Transverse colon (tissue), 4 donors: Measurements from ENCODE around the gene ARMS2. TPM values are rescaled to one million over a fixed set of nuclear protein-coding genes. Genes with fewer than 3 reads are reported as not detected.
A peak's percentile ranks its signal among the peaks of the same experiment; 100 is the strongest.

Experiments used
- DNase-seq: peaks from one replicate; pipeline ENCODE4 v3.0.0-alpha.2; 2019
- H3K27ac ChIP-seq, 4 donors: fragments of 200-600 bp; sonication (generic); 2 replicates each; pipeline ENCODE4 v1.5.1; 2016 to 2018; ENCODE audit warnings: inconsistent platforms in 4 of 4
- H3K27me3 ChIP-seq: fragments of 200-600 bp; sonication (generic); 2 replicates; pipeline ENCODE4 v1.5.1; 2017; ENCODE audit warnings: inconsistent platforms
- H3K36me3 ChIP-seq, 4 donors: fragments of 200-600 bp; sonication (generic); 2 replicates each; pipeline ENCODE4 v1.5.1; 2017 to 2019; ENCODE audit warnings: inconsistent platforms in 4 of 4
- H3K4me1 ChIP-seq, 4 donors: fragments of 200-600 bp; sonication (generic); 2 replicates each; pipeline ENCODE4 v1.5.1; 2017 to 2020; ENCODE audit warnings: inconsistent platforms in 4 of 4
- H3K4me3 ChIP-seq, 4 donors: fragments of 200-600 bp; sonication (generic); 1 replicate in 1 of 4; 2 replicates in 3 of 4; pipeline versions ENCODE4 v1.5.1 to v1.6.1; 2017 to 2019; ENCODE audit warnings: inconsistent platforms in 4 of 4
- H3K9me3 ChIP-seq, 2 donors: fragments of 200-600 bp; sonication (generic); 2 replicates each; pipeline ENCODE4 v1.5.1; 2017 to 2019; ENCODE audit warnings: inconsistent platforms in 2 of 2
- EP300 ChIP-seq: sonication (generic); formaldehyde crosslinking; IDR thresholded peaks from one replicate; pipeline ENCODE4 v1.6.1; 2017; ENCODE audit warnings: antibody characterized with exemption, low read depth
- POLR2A ChIP-seq: fragments of 450-650 bp; IDR thresholded peaks from one replicate; pipeline ENCODE4 v1.6.1; 2016; ENCODE audit warnings: antibody characterized with exemption, mild to moderate bottlenecking, moderate library complexity
- POLR2AphosphoS5 ChIP-seq, 3 donors: sonication (generic); formaldehyde crosslinking; IDR thresholded peaks; one replicate each; pipeline ENCODE4 v1.6.1; 2016; ENCODE audit warnings: antibody characterized with exemption in 3 of 3
- WGBS, 2 donors: methylation state at CpG; one replicate each; pipeline ENCODE4 v1.1.5; 2018; ENCODE audit warnings: low coverage in 1 of 2; 5-methylcytosine and 5-hydroxymethylcytosine counted together
- in situ Hi-C, 4 donors: fragments of 200-750 bp; cut with MboI; loops; one replicate each; pipeline versions ENCODE4 v1.15.0 to v1.15.1; 2017; ENCODE audit warnings: low sequenced_read_pairs in 3 of 4, low pct_ligation_motif_present in 1 of 4, low pct_unique_long_range_greater_than_20kb in 1 of 4
- intact Hi-C: fragments of 100-400 bp; cut with DNase I; formaldehyde crosslinking; loops from one replicate; pipeline ENCODE4 v1.15.1; 2023; ENCODE audit warnings: low total_unique reads
- total RNA-seq, 4 donors: library from RNA; depleted of rRNA; stranded (reverse); fragments of >200 nt; gene quantifications; one replicate each; pipeline ENCODE4 v1.1.0, GENCODE V29; 2016
- TF ChIP-seq, protein P1 (sequence below), 5 experiments: fragments of 200-600 bp in 3 of 5; fragments of 450-650 bp in 2 of 5; sonication (generic) in 3 of 5; IDR thresholded peaks; 1 replicate in 2 of 5; 2 replicates in 3 of 5; pipeline ENCODE4 v1.5.1; 2016 to 2017; ENCODE audit warnings: antibody characterized with exemption in 5 of 5, inconsistent platforms in 3 of 5, mild to moderate bottlenecking in 2 of 5, moderate library complexity in 1 of 5

The ARMS2 gene
- total RNA-seq, 4 donors from 2014 or later, result not detected

DNA sequence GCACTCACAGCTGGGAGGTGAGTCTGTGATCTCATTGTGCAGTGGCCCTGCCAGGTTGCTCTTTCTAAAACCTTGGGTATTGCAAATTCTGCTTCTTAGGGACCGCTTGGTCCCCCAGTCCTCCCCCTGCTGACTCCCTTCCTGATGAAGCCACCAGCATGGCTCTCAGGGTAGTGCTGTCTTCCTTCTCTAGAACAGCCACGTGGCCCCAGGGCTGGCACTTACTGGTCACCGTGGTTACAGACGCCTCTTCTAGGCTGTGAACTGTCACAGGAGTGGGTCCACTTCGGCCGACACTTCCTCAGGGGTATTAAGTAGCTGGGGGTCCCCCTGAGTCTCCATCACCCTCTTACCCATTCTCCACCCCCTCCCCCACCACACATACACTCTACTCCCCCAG lies 4.2 kb downstream of the ARMS2 start:
- intact Hi-C loops, result loop anchor here (5.0 kb wide), 1 partner anchor 44 kb away; no protein-coding TSS in a partner anchor
- in situ Hi-C loops, result no loop called here

GRCh38 chr10:122459561-122460273 lies 5.3 kb downstream of the ARMS2 start:
- H3K27me3 ChIP-seq, result peaks cover 66% of the 10 kb centered on the region
- peaks cover 0 to 29% (median 19%) of the 10 kb centered on the region in 4 donors for H3K4me1 ChIP-seq
- H3K36me3 ChIP-seq, result no peaks in the 10 kb centered on the region
- TF ChIP-seq EP300 (no peak), POLR2AphosphoS5 (IDR thresholded peaks at IDR 0.05) (no peak), POLR2A (no peak)
- TF ChIP-seq, protein P1, sequence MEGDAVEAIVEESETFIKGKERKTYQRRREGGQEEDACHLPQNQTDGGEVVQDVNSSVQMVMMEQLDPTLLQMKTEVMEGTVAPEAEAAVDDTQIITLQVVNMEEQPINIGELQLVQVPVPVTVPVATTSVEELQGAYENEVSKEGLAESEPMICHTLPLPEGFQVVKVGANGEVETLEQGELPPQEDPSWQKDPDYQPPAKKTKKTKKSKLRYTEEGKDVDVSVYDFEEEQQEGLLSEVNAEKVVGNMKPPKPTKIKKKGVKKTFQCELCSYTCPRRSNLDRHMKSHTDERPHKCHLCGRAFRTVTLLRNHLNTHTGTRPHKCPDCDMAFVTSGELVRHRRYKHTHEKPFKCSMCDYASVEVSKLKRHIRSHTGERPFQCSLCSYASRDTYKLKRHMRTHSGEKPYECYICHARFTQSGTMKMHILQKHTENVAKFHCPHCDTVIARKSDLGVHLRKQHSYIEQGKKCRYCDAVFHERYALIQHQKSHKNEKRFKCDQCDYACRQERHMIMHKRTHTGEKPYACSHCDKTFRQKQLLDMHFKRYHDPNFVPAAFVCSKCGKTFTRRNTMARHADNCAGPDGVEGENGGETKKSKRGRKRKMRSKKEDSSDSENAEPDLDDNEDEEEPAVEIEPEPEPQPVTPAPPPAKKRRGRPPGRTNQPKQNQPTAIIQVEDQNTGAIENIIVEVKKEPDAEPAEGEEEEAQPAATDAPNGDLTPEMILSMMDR (IDR thresholded peaks at IDR 0.05), result no peak
- no peak for DNase-seq
- 60 to 70% methylated on average over 1 to 14 of the region's 14 CpGs for WGBS, 2 donors
- H3K27ac ChIP-seq, result no peak overlapping the region
- no peak overlapping the region for H3K4me3 ChIP-seq
- intact Hi-C loops, result loop anchor here (5.0 kb wide), 1 partner anchor 43 kb away; no protein-coding TSS in a partner anchor
- in situ Hi-C loops, result no loop called here
- no peaks in the 10 kb centered on the region for H3K9me3 ChIP-seq

More for the DNA sequence above, 4.2 kb downstream of the ARMS2 start:
- TF ChIP-seq POLR2AphosphoS5 (IDR thresholded peaks at IDR 0.05), result no peak
- TF ChIP-seq POLR2A, result no peak
- TF ChIP-seq EP300, result no peak
- TF ChIP-seq, protein P1 (IDR thresholded peaks at IDR 0.05), result no peak
- H3K27me3 ChIP-seq, result peaks cover 56% of the 10 kb centered on the region
- H3K4me3 ChIP-seq, result no peak overlapping the region
- H3K27ac ChIP-seq, result no peak overlapping the region
- DNase-seq, result no peak
- H3K36me3 ChIP-seq, result no peaks in the 10 kb centered on the region
- H3K4me1 ChIP-seq, result peaks cover 0 to 28% (median 17%) of the 10 kb centered on the region in 4 donors
- WGBS, 2 donors, result 75% methylated on average over 6 of the region's 6 CpGs; no CpG with 5 or more reads in 1 of the 2 donors
- H3K9me3 ChIP-seq, result no peaks in the 10 kb centered on the region

- intact Hi-C loops (no loop called here), in situ Hi-C loops (no loop called here)
- TF ChIP-seq, protein P1 (IDR thresholded peaks at IDR 0.05), result no peak
- TF ChIP-seq POLR2AphosphoS5 (IDR thresholded peaks at IDR 0.05) (no peak), EP300 (no peak), POLR2A (no peak)
- peak overlapping the region; percentile 42 to 65 (median 46) for H3K4me3 ChIP-seq
- H3K36me3 ChIP-seq, result no peaks in the 10 kb centered on the region
- H3K9me3 ChIP-seq, result no peaks in the 10 kb centered on the region
- DNase-seq, result no peak
- peaks cover 0 to 29% (median 19%) of the 10 kb centered on the region in 4 donors for H3K4me1 ChIP-seq
- 0% methylated on average over 3 of the region's 40 CpGs; no CpG with 5 or more reads in 1 of the 2 donors for WGBS, 2 donors
- H3K27ac ChIP-seq, result peak overlapping the region; percentile 56 to 85 (median 76)
- peaks cover 74% of the 10 kb centered on the region for H3K27me3 ChIP-seq
Measured at GRCh38 chr10:122460891-122461293, 6.4 kb downstream of the ARMS2 start.

DNA sequence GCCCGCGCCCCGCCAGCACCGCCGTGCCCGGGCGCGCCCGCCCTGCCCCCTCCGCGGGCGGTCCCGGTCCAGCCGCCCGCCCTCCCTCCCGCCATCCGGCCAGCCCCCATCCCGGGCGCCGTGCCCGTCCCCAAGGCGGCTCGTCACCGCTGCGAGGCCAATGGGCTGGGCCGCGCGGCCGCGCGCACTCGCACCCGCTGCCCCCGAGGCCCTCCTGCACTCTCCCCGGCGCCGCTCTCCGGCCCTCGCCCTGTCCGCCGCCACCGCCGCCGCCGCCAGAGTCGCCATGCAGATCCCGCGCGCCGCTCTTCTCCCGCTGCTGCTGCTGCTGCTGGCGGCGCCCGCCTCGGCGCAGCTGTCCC lies 6.9 kb downstream of the ARMS2 start, which contains the start of gene HTRA1:
HTRA1 (plus strand) TSS at position 187 of the 362 bp plus-strand sequence; CDS start at position 287, 100 bp downstream.
- peak within 1 kb of the TSS; percentile 68 to 85 (median 76) for H3K27ac ChIP-seq
- no peaks in the 10 kb centered on the region for H3K36me3 ChIP-seq
- peak; percentile 52 for DNase-seq
- peaks cover 75% of the 10 kb centered on the region for H3K27me3 ChIP-seq
- H3K4me1 ChIP-seq, result peaks cover 0 to 29% (median 19%) of the 10 kb centered on the region in 4 donors
- intact Hi-C loops (no loop called here), in situ Hi-C loops (no loop called here)
- TF ChIP-seq, protein P1 (IDR thresholded peaks at IDR 0.05), result no peak
- peak in 2 of 3 donors; percentile 31 to 58 for TF ChIP-seq POLR2AphosphoS5 (IDR thresholded peaks at IDR 0.05)
- H3K9me3 ChIP-seq, result no peaks in the 10 kb centered on the region
- peak within 1 kb of the TSS; percentile 42 to 75 (median 56) for H3K4me3 ChIP-seq
- WGBS, 2 donors, result 9% methylated on average over 23 of the region's 56 CpGs; no CpG with 5 or more reads in 1 of the 2 donors
